Islet precursor cell (in vitro differentiated cells): ENCODE measurements around the gene RIMBP2.
"Not testable (repeated sequence)": the region's sequence is repeated elsewhere in the genome, so short reads cannot be mapped to it uniquely, and the experiment has no call there.

ENCODE experiments used
- DNase-seq: peaks from one replicate; pipeline ENCODE4 v3.0.0-alpha.2; 2018

RIMBP2 gene

GRCh38 chr12:130738403-130738802 lies 22.3 kb upstream of the RIMBP2 start:
- DNase-seq, result not testable (repeated sequence)

GRCh38 chr12:130737731-130738130 lies 21.6 kb upstream of the RIMBP2 start:
- no peak for DNase-seq

- DNase-seq, result peak; percentile 76
Measured at GRCh38 chr12:130729344-130729743, 13.2 kb upstream of the RIMBP2 start.

- DNase-seq, result no peak
Measured at GRCh38 chr12:130728158-130729058, 12.3 kb upstream of the RIMBP2 start.

GRCh38 chr12:130719263-130719859 lies 3.3 kb upstream of the RIMBP2 start:
- peak; percentile 52 for DNase-seq

- DNase-seq, result no peak
Measured at GRCh38 chr12:130717752-130718151, 1.7 kb upstream of the RIMBP2 start.

GRCh38 chr12:130716969-130717366 lies 869 bp upstream of the RIMBP2 start:
- no peak for DNase-seq

GRCh38 chr12:130715150-130715997 lies 725 bp downstream of the RIMBP2 start:
- peak; percentile 75 for DNase-seq

GRCh38 chr12:130714591-130715149 lies 1.4 kb downstream of the RIMBP2 start:
- peak; percentile 63 for DNase-seq

- no peak for DNase-seq
Measured at GRCh38 chr12:130714091-130714590, 2.0 kb downstream of the RIMBP2 start.

GRCh38 chr12:130713581-130713991 lies 2.5 kb downstream of the RIMBP2 start:
- peak; percentile 53 for DNase-seq

- DNase-seq, result peak; percentile 46
Measured at GRCh38 chr12:130712346-130713065, 3.6 kb downstream of the RIMBP2 start.

- DNase-seq, result peak; percentile 50
Measured at GRCh38 chr12:130711756-130712155, 4.3 kb downstream of the RIMBP2 start.

- peak; percentile 44 for DNase-seq
Measured at GRCh38 chr12:130710733-130711080, 5.4 kb downstream of the RIMBP2 start.

- peak; percentile 51 for DNase-seq
Measured at GRCh38 chr12:130709971-130710732, 5.9 kb downstream of the RIMBP2 start.

GRCh38 chr12:130709151-130709970 lies 6.7 kb downstream of the RIMBP2 start:
- DNase-seq, result peak; percentile 52

- DNase-seq, result peak; percentile 42
Measured at GRCh38 chr12:130708648-130709047, 7.5 kb downstream of the RIMBP2 start.

GRCh38 chr12:130707571-130707891 lies 8.6 kb downstream of the RIMBP2 start:
- no peak for DNase-seq

- DNase-seq, result peak; percentile 55
Measured at GRCh38 chr12:130706885-130707570, 9.1 kb downstream of the RIMBP2 start.

- peak; percentile 46 for DNase-seq
Measured at GRCh38 chr12:130706311-130706710, 9.8 kb downstream of the RIMBP2 start.
